GM19324 (cell line): ENCODE measurements around the gene POLR1E.

ENCODE experiments used
- ATAC-seq: cut with Tn5 transposase; IDR thresholded peaks from one replicate; pipeline ENCODE4 v1.9.1; 2021; ENCODE audit warnings: mild to moderate bottlenecking, moderate library complexity; ENCODE audit not compliant: unreplicated experiment, low FRiP score

POLR1E gene

DNA sequence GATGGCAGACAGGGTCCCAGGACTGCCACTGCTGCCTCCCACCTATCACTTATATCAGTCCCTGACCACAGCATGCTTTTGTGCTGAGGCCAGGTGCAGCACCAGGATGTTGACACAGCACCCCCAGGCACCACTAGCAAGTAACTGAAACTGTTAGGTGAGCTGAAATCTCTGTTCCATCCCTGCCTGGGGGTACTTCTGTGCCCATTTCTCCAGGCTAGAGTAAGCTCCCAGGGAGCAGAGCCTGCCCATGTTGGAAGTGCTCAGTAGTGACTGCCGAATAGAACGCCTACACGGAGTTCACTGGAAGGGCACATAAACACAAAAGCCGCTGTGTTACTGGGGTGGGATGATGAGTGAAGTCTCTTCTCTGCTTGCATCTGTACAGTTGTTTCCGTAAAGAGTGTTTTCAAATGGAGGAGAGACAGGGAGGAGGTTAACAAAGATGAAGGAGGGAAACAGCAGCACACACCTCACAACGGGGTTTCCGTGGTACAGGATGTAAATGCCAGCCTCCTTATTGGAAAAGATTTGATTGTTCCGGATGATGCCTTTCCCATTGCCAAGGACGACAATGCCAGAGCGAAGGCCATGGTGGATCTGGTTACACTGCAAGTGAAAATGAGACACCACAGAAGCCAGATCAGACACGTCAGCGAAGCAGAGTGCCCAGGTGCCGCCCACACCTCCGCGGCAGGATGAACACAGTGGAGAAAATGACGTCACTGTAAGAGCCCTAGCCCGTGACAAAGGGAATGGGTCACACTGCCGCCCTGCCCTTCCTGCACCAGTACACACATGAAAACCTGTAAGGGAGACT, 43.1 kb downstream of the POLR1E start:
- ATAC-seq: no peak

DNA sequence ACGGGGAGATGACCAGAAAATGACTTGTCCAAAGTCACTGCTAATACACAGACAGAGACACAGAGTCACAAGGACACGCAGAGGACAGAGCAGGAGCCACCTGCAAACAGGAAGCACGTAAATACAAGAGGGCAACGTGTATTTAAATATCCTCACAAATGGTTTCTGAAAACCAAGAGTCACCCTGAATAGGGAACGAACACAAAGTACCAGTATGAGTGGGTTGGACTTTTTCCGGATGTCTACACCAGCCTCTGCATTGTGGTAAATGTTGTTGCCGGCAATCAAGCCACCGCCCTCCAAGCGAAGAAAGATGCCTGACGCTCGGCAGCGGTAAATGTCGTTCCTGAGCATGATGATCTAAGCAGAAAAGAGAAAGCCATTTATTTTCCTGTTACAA, 46.0 kb downstream of the POLR1E start:
- ATAC-seq: no peak

DNA sequence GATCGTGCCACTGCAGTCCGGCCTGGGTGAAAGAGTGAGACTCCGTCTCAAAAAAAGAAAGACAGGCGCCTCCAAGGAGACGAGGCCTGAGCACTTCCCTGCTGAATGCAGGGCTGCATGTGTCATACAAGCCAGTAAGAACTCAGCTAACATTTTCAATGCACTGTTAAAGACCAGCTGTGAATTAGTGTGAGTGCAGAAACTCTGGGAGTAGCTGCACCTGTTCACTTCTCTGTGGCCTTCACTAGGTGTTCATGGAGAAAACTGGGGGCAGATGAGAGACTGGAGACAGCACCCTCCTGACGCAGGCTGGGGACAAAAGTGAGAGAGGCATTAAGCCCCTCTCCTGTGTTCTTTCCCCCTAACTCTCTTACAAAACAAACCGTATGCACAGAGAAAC, 48.7 kb downstream of the POLR1E start:
- ATAC-seq: no peak

DNA sequence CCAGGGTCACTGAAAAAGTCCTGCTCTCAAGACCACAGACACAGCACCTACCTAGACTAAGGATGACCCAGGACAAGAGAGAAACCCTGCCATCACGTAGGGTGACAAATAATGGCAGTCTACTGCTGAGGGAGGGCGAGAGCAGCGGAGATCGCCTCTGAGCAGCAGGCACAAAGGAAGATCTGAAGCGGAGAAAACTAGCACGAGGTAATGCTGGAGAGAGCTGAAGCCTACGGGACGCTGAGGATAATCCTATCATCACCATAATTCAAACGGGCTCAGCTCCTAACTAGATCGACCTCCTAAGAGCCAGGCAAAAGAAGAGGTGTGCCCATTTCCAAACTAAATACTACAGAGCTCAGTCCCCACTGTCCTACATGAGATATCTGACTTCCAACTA, 49.2 kb downstream of the POLR1E start:
- ATAC-seq: no peak

DNA sequence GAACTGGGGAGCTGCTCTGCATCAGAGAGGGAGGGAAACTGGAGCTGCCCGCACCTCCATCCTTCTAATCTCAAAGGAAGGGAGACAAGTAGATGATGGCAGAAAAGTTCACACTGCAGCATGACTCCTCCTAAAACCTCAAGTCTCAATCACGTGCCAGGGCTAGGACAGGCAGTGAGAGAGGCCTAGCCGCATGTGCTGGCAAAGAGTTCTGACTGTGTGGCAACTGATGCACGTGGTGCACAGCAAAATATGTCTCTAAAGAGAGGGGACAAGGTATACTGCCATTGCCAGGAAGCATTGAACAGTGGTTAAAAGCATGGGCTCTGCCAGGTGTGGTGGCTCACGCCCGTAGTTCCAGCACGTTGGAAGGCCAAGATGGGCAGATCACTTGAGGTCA, 52.4 kb downstream of the POLR1E start:
- ATAC-seq: no peak

DNA sequence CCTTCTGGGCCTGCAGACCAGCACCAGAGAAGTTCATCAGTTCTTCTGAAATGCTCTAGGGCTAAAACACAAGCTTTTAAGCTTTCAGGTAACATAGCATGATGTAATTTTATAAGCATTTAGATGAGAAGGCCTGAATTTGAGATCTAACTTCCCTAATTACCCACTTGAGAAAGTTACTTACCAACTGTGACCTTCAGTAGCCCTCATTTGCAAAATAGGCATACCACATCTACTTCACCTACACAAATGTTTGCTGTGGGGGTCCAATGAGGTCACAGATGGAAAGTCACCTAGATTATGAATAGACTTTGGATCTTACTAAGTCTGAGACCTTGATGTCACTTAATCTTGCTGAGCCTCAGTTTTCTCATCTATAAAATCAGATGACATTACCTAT, 53.9 kb downstream of the POLR1E start:
- no peak for ATAC-seq

DNA sequence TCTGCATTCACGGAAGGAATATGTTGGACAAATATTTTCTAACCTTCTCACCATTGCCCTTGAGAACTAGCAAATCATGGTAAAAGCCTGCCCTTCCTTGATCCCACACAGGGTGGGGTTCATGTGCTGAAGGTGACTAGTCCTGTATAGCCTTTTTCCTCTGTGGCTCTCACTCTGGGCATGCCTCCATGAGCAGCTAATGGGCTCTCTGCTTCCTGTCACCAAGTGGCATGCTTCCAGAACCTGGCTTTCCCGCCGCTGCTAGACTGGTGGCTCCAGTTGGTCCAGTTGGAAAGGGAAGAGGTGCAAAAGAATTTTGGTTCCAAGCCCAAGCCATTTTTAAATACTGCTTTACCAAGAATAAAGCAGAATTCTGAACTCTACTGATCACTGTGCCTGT, 54.9 kb downstream of the POLR1E start:
- ATAC-seq: no peak

DNA sequence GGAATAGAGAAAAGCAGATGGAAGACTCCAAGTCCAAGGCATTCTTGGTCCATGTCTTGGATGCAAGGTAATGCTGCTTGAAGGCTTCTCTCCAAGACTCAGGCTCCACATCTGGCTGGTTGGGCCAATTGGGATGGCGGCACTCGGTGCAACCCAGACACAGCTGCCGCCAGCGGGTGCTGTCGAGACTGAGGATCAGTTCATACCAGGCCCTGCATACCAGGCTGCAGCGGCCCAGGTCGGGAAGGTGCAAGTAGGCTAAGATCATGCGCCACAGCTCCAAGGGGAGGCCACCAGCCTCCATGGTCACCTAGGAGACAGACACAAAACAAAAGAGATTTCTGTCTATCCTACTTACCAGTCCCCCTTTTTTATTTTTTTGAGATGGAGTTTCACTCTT, 55.7 kb downstream of the POLR1E start:
- ATAC-seq: no peak

DNA sequence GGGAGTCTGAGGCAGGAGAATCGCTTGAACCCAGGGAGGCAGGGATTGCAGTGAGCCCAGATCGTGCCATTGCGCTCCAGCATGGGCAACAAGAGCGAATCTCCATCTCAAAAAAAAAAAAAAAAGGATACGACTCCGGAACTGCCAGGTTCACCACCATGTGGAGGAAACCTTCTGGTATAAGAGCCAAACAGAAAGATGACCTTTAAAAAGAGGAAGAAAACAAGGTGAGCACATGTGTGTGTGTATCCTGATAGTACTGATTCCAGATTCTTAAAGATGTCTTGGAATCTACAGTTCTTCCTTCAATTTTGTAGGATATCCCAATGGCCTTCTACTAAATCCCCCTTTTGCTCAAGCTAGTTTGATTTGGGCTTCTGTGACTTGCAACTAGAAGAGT, 56.7 kb downstream of the POLR1E start:
- no peak for ATAC-seq

DNA sequence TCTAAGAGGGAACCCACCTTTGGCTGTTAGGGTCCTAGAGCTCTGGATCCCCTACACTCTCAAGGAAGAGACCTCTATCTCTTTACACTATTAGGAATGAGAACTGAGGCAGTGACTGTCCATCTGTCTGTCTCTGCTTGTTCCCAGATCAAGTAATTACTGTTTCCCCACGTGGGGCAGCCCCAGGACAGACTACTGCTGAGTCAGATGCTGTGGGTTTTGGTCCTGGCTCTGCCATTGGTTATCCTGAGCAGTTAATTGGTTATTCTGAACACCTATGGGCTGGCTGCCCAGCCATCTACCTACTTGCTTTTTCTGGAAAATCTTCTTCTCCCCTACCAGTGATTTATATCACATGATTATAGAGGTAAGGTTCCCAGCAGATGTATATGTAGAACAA, 57.1 kb downstream of the POLR1E start:
- no peak for ATAC-seq

DNA sequence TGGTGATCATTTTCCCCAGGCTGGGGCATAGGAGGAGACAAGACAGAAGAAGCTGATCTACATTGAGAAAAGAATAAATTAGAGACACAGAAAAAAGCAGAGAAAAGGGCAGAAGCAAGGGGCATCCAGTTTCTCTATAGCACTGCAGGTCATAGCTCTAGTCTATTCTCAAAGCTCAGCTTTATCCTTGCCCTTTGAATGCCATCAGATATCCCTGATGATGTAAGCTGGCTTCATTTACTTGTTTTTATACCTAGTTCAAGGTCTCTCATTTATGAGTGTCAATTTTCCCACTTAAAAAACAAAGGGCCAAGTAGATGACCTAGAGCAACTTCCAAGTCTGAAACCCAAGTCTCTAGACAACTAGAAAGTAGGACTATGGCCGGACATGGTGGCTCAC, 57.7 kb downstream of the POLR1E start:
- no peak for ATAC-seq

DNA sequence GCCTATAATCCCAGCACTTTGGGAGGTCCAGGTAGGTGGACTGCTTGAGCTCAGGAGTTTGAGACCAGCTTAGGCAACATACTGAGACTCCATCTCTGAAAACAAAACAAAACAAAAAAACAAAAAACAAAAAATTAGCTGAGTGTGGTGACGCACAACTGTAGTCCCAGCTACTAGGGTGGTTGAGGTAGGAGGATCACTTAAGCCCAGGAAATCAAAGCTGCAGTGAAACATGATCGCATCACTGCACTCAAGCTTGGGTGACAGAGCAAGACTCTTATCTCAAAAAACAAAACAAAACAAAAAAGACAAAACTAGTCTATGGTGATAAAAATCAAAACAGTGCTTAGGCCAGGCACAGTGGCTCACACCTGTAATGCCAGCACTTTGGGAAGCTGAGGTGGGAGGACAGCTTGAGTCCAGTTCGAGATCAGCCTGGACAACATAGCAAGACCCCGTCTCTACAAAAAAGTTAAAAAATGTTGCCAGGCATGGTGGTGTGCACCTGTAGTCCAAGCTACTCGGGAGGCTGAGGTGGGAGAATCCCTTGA, 61.7 kb downstream of the POLR1E start:
- ATAC-seq: no peak

DNA sequence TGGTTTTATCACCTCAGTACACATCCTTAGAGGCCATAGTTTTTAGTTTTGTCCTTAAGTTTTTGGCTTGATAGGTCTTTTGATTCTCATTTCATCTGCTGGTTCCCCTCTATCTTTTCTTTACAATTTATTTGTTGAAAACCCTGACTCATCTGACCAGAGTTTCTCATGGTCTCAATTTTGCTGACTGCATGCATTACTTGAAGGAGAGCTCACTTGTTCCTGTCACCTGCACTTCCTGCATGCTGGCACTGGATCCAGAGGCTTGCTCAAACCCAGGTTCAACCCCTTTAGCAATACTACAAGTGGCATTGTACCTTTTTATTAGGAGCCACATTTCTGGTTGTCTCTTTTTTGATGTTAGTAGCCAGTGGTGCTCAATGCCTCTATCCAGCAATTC, 63.8 kb downstream of the POLR1E start:
- no peak for ATAC-seq

DNA sequence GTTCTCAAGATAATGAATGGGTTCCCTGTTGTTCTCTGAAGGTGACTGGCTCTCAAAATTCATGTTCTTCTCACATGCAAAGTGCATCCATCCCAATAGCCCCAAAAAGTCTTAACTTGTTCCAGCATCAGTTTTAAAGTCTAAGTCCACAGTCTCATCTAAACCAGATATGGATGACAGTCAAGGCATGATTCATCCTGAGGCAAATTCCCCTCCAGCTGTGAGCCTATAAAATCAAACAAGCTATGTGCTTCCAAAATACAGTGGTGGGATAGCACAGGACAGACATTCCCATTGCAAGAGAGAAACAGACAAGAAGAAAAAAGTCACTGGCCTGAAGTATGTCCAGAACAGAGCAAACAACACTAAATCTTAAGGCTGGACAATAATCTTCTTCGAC, 65.0 kb downstream of the POLR1E start:
- ATAC-seq: no peak

DNA sequence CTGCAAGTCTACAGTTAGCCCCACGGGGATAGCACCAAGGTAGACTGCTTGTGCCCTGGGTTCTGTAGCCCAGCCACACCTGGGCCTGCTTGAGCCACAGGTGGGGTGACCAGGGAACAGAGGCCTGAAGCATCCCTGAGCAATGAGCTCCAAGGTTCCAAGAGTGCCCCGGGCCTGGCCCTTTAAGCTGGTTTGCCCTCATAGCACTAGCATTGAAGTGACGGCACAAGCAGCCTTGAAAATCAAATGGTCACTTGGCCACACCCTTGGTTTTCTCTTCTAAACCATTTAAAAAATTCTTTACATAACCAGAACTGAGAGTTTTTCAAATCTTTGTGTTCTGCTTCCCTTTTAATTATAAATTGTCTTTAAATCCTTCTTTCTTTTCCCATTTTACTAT, 65.7 kb downstream of the POLR1E start:
- ATAC-seq: no peak

DNA sequence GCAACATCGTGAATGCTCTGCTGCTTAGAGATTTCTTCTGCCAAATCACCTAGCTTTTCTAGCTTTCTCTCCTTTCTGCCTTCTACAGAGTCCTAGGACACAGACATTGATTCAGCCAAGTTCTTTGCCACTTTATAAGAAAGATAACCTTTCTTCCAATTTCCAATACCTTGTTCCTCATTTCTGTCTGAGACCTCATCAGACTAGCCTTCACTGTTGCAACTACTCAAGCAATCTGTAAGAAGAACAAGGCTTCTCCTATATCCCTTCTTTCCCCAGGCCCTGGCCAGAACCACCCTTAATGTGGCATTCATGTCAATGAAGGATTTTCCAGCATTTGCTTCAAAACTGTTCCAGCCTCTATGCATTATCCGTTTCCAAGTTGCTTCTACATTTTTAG, 66.1 kb downstream of the POLR1E start:
- ATAC-seq: no peak
